ENCODE data around the gene NEDD4.

DNA sequence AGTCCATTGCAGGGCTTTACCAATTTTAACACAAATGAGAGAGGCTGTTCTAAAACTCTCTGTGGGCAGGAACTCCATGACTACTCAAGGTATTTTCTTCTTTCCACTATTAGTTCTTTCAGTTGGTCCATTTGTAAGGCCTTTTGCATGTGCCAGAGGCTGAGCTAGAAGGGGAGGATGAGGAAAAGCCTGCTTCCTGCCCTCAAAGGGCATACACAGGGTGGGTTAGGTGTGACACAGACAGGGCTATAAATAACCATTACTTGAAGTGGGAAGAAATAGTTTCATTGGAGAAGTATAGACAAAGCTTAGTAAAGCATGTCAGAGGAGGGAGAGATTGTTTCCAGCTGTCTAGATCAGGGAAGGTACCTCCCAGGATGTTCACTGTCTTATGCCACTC lies 198.4 kb downstream of the NEDD4 start:
- no peak for TF ChIP-seq POLR2A (IDR thresholded peaks at IDR 0.05; ENCODE audit: low read depth, low read length)
- TF ChIP-seq TAF1 (IDR thresholded peaks at IDR 0.05; ENCODE audit: borderline replicate concordance, low read depth, low read length): no peak
